Heart left ventricle (tissue), 16 donors: ENCODE data around the gene ABCC3. TPM values are rescaled to one million over a fixed set of nuclear protein-coding genes. Genes with fewer than 3 reads are reported as not detected.

ENCODE experiments used
- ATAC-seq, 4 donors: fragments of 200-7000 bp; cut with Tn5 transposase; one replicate each; pipeline ENCODE4 v1.9.1; 2020 to 2022; ENCODE audit warnings: moderate library complexity in 4 of 4, mild to moderate bottlenecking in 3 of 4, moderate number of reproducible peaks in 1 of 4
- DNase-seq, 5 donors: peaks; one replicate each; pipeline ENCODE4 v3.0.0-alpha.2; 2020
- H3K27ac ChIP-seq, 12 donors: fragments of 200-600 bp; sonication (generic) in 4 of 12; one replicate each; pipeline versions ENCODE4 v1.5.0 to v1.8.0; 2016 to 2022; ENCODE audit warnings: mild to moderate bottlenecking in 2 of 12
- H3K27me3 ChIP-seq, 9 donors: fragments of 200-600 bp; sonication (generic) in 2 of 9; one replicate each; pipeline versions ENCODE4 v1.5.1 to v1.8.0; 2016 to 2022; ENCODE audit warnings: mild to moderate bottlenecking in 3 of 9
- H3K36me3 ChIP-seq, 9 donors: fragments of 200-600 bp; sonication (generic) in 2 of 9; one replicate each; pipeline versions ENCODE4 v1.5.0 to v1.8.0; 2018 to 2022; ENCODE audit warnings: mild to moderate bottlenecking in 2 of 9
- H3K4me1 ChIP-seq, 12 donors: fragments of 200-600 bp; sonication (generic) in 4 of 12; one replicate each; pipeline versions ENCODE4 v1.5.0 to v1.8.0; 2016 to 2022; ENCODE audit warnings: mild to moderate bottlenecking in 3 of 12
- H3K4me3 ChIP-seq, 12 donors: fragments of 200-600 bp; sonication (generic) in 4 of 12; one replicate each; pipeline versions ENCODE4 v1.5.0 to v1.8.0; 2017 to 2022; ENCODE audit warnings: mild to moderate bottlenecking in 9 of 12, moderate library complexity in 4 of 12
- H3K9me3 ChIP-seq, 12 donors: fragments of 200-600 bp; sonication (generic) in 4 of 12; one replicate each; pipeline versions ENCODE4 v1.5.0 to v1.8.0; 2016 to 2022; ENCODE audit warnings: mild to moderate bottlenecking in 1 of 12
- POLR2A ChIP-seq, 2 donors: fragments of 450-650 bp; IDR thresholded peaks; one replicate each; pipeline ENCODE4 v1.6.1; 2017; ENCODE audit warnings: antibody characterized with exemption in 2 of 2, mild to moderate bottlenecking in 2 of 2, moderate library complexity in 2 of 2
- WGBS, 4 donors: extraction: QIAGEN DNeasy Blood & Tissue Kit in 2 of 4; methylation state at CpG; one replicate each; pipeline versions ENCODE4 v1.1.5 to v1.1.7; 2013 to 2018; 5-methylcytosine and 5-hydroxymethylcytosine counted together
- intact Hi-C, 10 donors: fragments of 100-400 bp; cut with DNase I; formaldehyde crosslinking; loops; one replicate each; pipeline versions ENCODE4 v1.11.1 to v1.14.2; 2022
- polyA plus RNA-seq, 2 donors: library from polyadenylated mRNA; stranded (reverse); fragments of 200-250 nt; gene quantifications; one replicate each; pipeline ENCODE4 v1.2.3, GENCODE V29; 2013
- total RNA-seq, 9 donors: library from RNA; depleted of rRNA in 2 of 9; stranded (reverse); fragments of >200 nt in 2 of 9; fragmentation: NEBNext Ultra II Directional in 3 of 9; extraction: Animal tissue kit (Norgen Biotek cat#: 25700) in 3 of 9; gene quantifications; one replicate each; pipeline versions ENCODE4 v1.1.0 to v1.2.4, GENCODE V29; 2016 to 2023
- TF ChIP-seq, protein P1 (sequence below), 12 donors: fragments of 200-600 bp; sonication (generic) in 4 of 12; IDR thresholded peaks; one replicate each; pipeline versions ENCODE4 v1.5.0 to v1.8.0; 2018 to 2022; ENCODE audit warnings: antibody characterized with exemption in 12 of 12, mild to moderate bottlenecking in 5 of 12
- donor health status: ischemic (EF 13 %, LVEDD 7.1; RV severe dilation, severe dysfunction).
- donor health status: healthy with polysubstance abuse.
- donor health status: DM: no; HTN: yes; CAD: no.
- donor health status: DM: no; HTN: no; CAD: no.
- donor health status: ischemic (EF 25% LVEDD 6.9; RV normal size, moderate dysfunction).
- donor health status: ischemic (EF 25% LVEDD 5.7; RV mildly dilated, moderate dysfunction).
- donor health status: healthy.
- donor health status: DM: yes; HTN: yes; CAD: no.
- donor health status: ischemic (EF 35%, LVEDD 5.7; RV mildly dilated, moderate dysfunction).
- donor health status: nonischemic (EF 11% LVEDD 7.7; RV severe dilation, severe dysfunction).
- donor health status: DM: yes; HTN: yes; CAD: no.
- donor health status: PGD.
- donor health status: ischemic (EF 29% LVEDD 5.4; RV normal size, mild dysfunction).
- donor health status: nonischemic (EF 23%, LVEDD 6.1; RV moderate dilation, normal function).

ABCC3 gene
- total and polyA plus RNA-seq, 11 donors: 0.20 to 21.6 (median 1.3) TPM; not detected in 1

GRCh38 chr17:50666316-50666715 lies 31.6 kb downstream of the ABCC3 start:
- no peak for TF ChIP-seq POLR2A (IDR thresholded peaks at IDR 0.05)
- TF ChIP-seq, protein P1, sequence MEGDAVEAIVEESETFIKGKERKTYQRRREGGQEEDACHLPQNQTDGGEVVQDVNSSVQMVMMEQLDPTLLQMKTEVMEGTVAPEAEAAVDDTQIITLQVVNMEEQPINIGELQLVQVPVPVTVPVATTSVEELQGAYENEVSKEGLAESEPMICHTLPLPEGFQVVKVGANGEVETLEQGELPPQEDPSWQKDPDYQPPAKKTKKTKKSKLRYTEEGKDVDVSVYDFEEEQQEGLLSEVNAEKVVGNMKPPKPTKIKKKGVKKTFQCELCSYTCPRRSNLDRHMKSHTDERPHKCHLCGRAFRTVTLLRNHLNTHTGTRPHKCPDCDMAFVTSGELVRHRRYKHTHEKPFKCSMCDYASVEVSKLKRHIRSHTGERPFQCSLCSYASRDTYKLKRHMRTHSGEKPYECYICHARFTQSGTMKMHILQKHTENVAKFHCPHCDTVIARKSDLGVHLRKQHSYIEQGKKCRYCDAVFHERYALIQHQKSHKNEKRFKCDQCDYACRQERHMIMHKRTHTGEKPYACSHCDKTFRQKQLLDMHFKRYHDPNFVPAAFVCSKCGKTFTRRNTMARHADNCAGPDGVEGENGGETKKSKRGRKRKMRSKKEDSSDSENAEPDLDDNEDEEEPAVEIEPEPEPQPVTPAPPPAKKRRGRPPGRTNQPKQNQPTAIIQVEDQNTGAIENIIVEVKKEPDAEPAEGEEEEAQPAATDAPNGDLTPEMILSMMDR (IDR thresholded peaks at IDR 0.05): no peak
- H3K4me1 ChIP-seq: peaks cover 0 to 16% (median 9%) of the 10 kb centered on the region in 12 donors
- no peak overlapping the region for H3K27ac ChIP-seq
- DNase-seq: no peak
- H3K9me3 ChIP-seq: no peaks in the 10 kb centered on the region
- H3K36me3 ChIP-seq: no peaks in the 10 kb centered on the region
- intact Hi-C loops: no loop called here
- 95 to 97% (median 96%) methylated on average over 8 of the region's 8 CpGs for WGBS, 4 donors
- no peak overlapping the region for H3K4me3 ChIP-seq
- ATAC-seq: no peak
- H3K27me3 ChIP-seq: no peaks in the 10 kb centered on the region

- Histone ChIP-seq H3K4me1 (peaks cover 0 to 5% (median 0%) of the 10 kb centered on the region in 12 donors), H3K27ac (no peak overlapping the region), H3K27me3 (no peaks in the 10 kb centered on the region), H3K9me3 (no peaks in the 10 kb centered on the region), H3K4me3 (no peak overlapping the region), H3K36me3 (no peaks in the 10 kb centered on the region)
- 94 to 98% (median 97%) methylated on average over 13 to 14 of the region's 14 CpGs for WGBS, 4 donors
- intact Hi-C loops: no loop called here
- no peak for DNase-seq
- peak in 1 of 4 donors; percentile 17 for ATAC-seq
- no peak for TF ChIP-seq POLR2A (IDR thresholded peaks at IDR 0.05)
- TF ChIP-seq, protein P1 (IDR thresholded peaks at IDR 0.05): no peak
These were observed 32.8 kb downstream of the ABCC3 start for GRCh38 chr17:50667259-50668024.

DNA sequence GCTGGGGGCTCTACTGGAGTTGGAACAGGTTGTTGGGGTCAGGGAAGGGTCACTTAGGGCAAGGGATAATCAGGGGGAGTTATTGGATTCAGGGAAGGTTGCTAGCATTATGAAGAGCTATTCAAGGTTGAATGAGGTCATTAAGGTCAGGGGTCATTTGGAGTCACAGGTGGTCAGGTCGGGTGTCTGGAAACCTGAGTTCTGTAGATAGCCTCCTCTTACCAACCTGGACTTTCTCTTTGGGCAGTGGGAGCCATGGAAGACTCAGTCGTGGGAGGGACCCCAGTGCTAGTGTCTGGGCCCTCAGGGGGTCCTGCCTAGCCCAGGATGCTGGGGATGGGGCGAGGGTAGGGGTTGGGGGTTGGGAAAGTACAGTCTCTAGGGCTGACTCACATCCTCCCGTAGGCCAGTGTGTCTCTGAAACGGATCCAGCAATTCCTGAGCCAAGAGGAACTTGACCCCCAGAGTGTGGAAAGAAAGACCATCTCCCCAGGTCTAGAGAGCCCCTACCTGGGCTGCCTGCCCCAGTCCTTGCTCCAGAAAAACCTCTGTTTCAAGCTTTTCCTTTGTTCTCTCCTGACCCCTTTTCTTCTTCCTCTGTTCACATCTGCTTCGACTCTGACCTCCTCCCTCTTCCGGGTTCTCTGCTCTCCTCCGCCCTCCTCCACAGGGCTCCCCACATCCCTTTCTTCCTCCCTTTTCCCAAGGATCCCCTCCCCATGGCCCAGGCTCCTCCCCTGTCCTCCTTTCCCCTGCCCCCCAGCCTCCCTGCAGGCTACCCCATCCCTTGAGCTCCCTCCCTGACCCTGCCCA lies 33.5 kb downstream of the ABCC3 start:
- no peaks in the 10 kb centered on the region for H3K36me3 ChIP-seq
- intact Hi-C loops: no loop called here
- no peak overlapping the region for H3K4me3 ChIP-seq
- DNase-seq (no peak), ATAC-seq (no peak)
- TF ChIP-seq, protein P1 (IDR thresholded peaks at IDR 0.05): no peak
- no peak for TF ChIP-seq POLR2A (IDR thresholded peaks at IDR 0.05)
- H3K9me3 ChIP-seq: no peaks in the 10 kb centered on the region
- 53 to 66% (median 57%) methylated on average over 8 of the region's 8 CpGs for WGBS, 4 donors
- H3K4me1 ChIP-seq: peaks cover 0 to 5% (median 0%) of the 10 kb centered on the region in 12 donors
- no peaks in the 10 kb centered on the region for H3K27me3 ChIP-seq
- H3K27ac ChIP-seq: no peak overlapping the region
